GM18502 (cell line): ENCODE results near the gene MRTFA.

Experiments used
- ATAC-seq: cut with Tn5 transposase; IDR thresholded peaks from one replicate; pipeline ENCODE4 v1.9.1; 2021; ENCODE audit warnings: mild to moderate bottlenecking; ENCODE audit not compliant: unreplicated experiment, poor library complexity

The MRTFA gene

DNA sequence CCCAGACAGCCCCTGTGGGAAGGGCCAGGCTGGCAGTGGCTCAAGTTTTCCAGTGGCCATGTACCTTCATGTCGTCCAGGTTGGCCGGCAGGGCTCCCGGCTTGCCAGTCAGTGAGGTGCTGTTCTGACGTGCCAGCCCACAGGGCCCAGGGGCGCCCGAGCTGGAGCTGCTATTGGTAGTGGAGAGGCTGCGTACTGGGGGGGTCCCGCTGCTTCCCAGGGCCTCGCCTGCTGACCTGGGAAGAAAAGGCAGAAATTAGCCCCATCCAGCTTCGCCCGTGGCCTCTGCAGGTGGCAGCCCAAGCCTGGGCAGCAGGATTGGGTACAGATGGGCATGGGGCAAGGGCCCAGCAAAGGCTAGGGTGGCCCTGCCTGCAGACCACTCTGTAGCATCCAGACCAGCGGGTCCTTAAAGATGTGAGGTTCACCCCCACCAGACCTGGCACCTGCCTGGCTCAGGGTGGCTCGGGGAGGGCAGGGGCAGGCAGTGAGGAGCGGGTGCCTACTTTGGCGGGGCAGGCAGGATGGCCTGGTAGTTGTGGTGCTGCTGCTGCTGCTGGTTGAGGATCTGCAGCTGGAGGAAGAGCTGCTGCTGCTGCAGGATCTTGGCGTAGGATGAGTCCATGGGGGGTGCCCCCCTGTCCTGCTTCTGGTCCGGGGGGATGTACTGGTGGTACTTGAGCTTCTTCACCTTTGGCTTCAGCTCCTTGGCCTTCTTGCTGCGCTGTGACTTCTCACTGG, 216.0 kb downstream of the MRTFA start:
- no peak for ATAC-seq

DNA sequence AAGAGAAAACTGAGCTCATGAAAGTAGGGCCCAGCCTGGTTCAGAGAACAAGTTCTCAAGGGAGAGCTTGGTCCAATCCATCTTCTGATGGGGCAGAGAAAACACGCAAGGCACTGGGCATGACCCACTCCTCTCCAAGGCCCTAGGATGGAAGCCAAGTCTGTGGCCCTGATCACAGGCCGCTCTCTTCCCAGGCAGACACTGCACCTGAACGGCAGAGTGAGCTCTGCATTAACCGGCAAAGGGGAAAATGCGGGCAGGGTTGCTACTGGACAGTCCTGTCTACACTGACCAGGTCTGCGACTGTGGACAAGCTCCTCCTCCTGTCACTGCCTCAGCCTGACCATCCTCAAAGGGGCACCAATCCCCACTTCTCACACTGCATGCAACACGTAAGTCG, 216.8 kb downstream of the MRTFA start:
- no peak for ATAC-seq

DNA sequence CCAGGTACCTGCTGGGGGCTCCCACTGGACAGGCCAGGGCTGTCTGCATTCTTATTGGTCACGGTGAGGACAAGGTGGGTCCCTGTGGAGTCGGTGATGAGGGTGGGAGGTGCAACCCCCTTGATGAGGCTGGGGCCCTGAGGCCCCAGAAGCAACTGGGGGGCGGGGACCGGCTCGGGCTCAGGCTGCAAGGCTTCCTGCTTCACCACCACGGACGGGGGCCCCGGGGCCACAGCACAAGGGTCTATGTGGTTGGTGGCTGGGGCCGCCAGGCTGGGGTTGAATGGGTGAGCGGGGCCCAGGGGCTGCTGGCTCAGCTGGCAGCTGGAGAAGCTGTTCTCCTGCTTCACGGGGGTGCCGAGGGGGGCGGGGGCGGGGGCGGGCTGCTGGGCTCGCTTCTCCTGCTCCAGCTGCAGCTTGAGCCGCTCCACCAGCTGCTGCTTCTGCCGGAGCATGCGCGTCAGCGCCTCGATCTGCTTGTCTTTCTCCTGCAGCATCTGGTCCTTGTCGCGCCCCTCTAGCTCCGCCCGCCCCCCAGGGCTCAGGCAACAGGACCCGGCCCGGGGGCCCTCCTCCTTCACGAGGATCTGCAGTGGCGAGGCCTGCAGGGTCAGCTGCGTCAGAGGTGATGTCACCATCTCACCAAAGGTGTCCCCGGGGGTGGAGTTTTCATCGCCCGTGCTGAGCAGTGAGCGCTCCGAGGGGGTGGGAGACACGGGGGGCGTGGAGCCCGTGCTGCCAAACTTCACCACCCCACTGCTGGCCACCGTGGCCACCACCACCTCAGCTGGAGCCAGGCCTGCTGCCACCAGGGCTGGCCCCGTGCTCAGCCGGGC, 217.9 kb downstream of the MRTFA start:
- no peak for ATAC-seq

DNA sequence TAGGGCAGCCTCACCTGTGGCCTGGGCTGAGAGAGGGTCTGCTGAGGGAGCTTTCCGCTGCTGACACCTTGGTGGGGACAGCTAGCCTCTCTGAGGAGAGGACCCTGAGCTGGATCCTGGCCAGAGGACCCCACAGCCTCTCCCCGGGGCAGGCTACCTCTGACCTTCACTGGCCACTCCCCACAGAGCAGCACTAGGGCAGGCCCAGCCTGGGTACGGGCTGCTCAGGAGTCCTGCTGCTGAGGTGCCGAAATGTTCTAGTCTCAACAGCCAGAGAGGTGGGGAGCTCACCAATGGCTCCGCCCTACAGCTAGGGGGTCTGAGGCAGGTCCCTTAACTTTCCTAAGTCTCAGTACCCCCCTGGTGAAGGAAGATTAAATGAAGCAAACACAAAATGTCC, 218.6 kb downstream of the MRTFA start:
- no peak for ATAC-seq

DNA sequence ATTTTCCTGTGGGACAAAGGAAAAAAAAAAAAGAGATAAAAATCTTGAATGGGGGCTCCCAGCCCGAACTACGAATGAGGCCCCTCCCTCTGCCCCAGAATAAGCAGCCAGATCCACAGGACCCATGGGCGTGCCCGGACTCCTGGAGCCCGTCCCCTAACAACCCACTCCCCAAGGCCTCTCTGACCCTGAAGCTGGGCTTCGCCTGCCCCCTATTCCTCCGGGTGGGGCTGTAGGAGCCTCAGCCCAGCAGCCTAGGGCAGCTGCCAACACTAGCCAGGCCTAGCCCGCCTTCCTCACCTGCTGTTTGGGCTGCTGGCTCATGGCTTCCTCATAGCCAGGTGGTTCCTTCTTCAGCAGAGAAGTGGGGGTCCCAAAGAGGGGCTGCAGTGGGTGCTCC, 219.5 kb downstream of the MRTFA start:
- ATAC-seq = no peak

DNA sequence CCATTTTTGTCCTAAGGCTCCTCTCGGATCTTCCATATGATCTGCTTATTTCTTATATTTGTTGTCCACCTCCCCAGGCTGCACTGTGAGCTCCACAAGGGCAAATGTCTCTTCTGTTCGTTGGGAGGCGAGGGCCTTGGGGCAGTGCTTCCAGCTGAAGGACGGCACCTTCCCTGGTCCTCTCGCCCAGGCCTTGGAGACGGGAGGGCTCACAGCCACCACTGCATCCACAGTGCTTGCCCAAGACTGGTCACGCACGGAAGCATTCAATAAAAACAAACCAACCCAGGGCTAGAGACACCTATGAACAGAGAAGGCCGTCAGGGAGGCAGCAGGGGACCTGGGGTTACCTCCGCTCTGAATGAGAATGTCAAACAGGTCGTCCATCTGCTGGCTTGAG, 219.9 kb downstream of the MRTFA start:
- no peak for ATAC-seq

DNA sequence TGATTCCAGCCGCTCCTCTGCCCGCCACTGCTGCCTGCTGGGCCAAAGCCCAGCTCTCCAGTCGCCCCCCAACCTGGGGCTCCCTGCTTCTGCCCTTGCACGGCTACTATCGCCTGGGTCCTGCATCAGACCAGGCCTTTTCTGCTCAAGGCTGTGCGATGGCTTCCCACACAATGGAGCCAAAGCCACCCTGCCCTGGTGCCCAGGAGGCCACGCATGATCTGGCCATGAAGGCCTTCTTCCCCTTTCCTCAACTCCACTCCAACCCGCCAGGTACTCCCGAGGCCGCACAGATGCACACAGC, 220.3 kb downstream of the MRTFA start:
- ATAC-seq = no peak

DNA sequence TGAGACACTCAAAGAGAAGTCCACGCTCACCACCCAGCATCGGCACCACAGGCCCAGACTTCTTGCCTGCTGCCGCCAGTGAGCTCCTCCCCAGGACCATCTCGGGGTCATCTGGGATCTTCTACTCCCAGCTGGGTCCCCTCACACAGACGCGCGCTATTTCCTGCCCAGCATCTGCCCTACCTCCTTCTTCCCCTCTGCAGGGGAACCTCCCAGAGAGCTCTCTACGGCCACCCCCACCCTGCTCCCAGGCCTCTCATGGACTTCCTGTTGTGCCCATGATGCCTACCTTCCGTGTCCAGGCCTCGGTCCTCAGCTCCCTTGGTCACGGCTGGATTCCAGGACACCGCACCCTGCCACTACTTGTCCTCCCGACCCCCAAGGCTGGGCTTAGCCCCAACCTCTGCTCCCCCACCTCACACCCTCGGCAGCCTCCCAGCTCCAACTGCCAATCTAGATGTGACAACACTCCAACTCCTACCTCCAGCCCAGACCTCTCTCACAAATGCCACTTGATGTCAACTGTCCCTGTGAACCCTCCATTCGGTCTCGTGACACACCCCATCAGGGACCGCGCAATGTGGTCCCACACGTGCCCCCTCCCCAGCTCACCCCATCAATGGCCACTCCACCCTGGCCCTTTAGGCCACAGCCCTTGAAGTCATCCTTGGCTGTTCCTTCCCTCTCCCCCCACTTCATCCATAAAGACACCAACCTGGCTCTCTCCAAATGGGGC, 220.8 kb downstream of the MRTFA start:
- no peak for ATAC-seq

DNA sequence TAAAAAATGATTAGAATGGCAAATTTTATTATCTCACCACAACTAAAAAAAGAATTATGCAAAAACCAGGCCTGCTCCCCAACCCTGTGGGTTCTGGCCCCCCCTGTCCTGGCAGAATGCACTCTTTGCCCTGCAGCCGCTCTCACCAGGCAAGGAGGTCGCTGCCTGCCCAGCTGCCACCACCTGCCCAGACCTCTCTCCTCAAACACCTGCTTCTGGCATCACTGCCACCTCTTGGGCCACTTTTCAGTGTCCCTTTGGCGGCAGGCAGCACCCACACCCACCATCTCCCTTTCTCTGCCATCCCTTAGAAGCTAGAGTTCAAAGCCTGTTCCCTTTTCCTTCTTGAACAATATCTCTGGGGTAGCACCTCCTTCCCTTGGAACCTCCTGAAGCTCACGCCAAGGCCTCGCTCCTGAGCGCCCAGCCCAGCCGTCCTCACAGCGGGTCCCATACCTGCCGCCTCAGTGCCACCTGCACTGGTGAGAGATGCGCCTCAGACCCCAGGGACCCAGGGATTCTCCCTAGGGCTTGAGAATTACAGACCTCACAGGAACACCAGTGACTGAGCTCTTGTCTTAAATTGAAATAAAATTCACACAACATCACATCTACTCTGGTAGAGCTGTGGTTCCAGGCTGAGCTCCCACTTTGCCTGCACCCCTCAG, 221.5 kb downstream of the MRTFA start:
- no peak for ATAC-seq

DNA sequence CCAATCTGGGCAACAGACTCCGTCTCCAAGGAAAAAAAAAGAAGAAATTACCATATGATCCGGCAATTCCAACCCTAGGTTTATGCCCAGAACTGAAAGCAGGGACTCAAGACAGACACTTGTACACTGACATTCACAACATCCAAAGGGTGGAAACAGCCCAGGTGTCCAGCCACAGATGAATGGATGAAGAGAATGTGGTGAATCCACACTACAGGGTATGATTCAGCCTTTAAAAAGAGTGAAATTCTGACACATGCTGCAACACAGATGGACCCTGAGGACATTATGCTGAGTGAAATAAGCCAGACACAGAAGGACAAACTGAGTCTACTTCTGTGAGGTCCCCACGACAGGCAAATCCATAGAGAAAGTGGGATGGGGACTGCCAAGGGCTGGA, 222.2 kb downstream of the MRTFA start:
- ATAC-seq = no peak

DNA sequence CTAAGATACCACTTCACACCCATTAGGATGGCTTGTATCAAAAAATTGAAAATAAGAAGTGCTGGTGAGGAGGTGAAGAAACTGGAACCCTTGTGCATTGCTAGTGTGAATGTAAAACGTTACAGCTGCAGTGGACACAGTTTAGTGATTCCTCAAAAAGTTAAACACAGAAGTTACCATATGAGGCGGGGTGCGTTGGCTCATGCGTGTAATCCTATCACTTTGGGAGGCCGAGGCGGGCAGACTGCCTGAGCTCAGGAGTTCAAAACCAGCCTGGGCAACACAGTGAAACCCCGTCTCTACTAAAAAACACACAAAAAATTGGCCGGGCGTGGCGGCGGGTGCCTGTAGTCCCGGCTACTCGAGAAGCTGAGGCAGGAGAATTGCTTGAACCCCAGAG, 222.6 kb downstream of the MRTFA start:
- no peak for ATAC-seq

DNA sequence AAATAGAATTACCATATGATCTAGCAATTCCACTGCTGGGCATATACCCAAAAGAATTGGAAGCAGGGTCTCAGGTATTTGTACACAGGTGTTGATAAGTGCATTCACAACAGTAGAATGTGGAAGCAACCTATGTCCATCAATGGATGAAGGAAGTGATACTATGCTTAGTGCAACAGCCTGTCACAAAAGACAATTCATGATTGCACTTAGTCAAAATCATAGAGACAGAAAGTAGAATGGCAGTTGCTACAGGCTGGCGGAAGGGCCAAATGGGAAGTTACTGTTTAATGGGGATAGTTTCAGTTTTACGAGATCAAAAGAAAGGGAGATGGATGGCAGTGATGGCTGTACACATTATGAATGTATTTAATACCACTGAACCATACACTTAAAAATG, 224.1 kb downstream of the MRTFA start:
- no peak for ATAC-seq

DNA sequence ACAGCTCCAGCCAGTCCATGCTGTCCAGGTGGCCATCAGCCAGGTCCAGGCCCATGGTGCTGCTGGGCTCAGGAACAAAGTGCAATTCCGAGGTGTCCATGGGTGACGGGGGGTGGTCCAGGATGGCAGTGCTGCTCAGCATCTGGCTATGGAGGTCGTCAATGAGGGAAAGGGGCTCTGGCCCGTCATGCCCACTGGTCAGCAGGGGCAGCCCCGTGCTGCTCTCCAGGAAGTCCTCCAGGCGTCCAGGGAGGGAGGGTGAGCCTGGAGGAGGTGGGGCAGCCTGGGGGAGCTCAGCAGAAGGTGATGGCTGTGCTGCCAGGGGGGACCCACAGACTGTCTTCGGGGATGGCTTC, 225.0 kb downstream of the MRTFA start:
- no peak for ATAC-seq

DNA sequence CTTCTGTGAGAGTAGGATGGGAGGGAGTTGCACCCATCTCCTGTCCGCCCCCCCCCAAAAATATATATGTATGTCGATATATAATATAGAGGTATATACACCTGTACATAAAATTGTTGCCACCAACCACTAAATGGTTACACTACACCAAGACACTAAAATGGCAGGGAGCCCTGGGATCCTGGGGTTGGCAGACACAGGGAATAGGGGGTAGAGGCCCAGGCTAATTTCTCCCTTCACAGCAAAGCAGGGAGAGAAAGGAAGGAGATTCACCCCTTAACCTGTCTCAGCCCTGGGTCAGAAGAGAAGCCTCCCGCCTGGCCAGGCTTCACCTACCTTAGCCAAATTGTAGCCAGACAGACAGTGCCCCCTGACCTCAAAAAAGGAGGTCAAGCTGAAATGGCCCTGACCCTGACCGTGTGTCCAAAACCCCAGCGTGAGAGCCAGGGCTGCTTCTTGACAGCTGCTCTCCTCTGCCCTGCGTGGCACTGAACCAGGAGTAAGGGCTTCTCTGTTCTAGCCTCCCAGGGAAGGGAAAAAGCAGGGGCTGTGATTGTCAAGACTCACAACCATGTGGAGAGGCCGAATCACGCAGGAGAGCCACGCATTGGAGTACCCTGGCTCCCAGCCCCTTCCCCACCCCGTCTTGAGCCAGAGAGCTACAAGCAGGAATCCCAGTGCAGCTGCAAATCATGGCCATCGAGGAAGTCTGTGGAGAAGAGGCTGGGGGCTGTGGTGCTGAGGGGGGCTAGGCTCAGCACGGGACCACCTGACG, 225.6 kb downstream of the MRTFA start:
- no peak for ATAC-seq

DNA sequence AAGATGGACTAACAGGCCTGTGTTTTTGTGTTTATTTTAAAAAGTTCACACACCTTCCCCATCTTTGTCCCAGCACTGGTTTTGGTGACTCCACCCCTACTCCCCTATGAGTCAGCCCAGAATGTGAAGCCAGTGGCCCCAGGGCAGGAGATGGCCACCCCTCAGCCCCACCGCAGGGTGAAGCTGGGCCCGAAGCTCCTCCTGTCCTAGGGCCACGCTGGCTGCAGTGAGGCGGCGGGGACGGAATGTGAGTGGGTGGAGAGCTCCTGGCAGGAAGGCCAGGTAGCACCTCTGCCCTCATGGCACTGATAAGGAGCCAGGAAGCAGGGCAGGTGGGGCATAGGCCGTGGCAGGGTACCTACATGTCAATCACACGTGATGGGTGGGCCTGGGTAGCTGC, 226.2 kb downstream of the MRTFA start:
- no peak for ATAC-seq

DNA sequence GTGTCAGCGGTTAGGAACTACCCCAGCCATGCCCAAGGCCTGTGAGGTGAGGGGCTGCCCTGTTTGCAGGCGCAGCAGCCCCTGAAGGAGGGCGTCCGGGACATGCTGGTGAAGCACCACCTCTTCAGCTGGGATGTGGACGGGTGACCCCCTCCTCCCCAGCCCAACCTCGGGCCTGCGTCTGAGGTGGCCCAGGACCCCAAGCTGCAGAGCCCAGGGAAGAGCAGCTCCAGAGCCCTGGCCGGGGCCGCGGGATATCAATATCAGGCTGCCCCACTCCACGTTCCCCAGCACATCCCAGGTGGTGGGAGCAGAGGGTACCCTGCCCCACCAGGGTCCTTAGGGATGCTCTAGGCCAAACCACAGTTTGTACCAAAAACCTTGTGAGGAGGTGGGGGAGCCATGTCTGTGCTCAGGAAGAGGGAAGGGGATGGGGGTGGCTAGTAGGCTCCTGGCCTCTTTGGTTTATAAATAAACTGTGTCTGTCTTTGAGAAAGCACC, 226.9 kb downstream of the MRTFA start:
- ATAC-seq = no peak

DNA sequence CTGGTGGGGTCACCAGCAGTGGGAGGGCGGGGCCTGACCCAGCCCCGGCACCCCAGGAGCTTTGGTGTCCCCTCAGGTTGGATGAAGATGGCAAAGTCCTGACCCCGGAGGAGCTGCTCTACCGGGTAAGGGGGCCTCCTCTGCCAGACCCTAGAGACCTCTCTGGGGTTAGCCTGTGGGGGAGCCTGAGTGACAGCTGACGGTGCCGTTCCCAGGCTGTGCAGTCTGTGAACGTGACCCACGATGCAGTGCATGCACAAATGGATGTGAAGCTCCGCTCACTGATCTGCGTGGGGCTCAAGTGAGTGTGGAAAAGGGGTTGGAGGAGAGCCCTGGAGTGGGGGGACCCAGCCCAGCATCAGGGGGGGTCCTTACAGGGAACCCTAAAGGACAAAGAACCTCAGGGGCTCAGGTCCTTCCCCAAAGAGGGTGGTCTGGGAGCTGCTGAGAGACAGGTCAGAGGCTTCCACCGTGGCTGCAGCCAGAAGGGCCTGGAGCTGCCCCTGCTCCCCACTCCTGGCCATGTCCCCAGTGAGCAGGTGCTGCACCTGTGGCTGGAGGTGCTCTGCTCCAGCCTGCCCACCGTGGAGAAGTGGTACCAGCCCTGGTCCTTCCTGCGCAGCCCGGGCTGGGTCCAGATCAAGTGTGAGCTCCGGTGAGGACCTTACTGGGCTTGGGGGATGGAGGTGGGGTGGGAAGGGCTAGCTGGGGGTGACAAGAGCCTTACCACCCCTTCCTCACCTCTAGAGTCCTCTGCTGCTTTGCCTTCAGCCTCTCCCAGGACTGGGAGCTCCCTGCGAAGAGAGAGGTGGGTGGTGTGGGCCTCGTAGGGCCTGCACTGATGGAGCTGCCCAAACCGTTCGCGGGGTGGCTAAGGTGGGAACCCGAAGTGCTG, 227.6 kb downstream of the MRTFA start:
- no peak for ATAC-seq

DNA sequence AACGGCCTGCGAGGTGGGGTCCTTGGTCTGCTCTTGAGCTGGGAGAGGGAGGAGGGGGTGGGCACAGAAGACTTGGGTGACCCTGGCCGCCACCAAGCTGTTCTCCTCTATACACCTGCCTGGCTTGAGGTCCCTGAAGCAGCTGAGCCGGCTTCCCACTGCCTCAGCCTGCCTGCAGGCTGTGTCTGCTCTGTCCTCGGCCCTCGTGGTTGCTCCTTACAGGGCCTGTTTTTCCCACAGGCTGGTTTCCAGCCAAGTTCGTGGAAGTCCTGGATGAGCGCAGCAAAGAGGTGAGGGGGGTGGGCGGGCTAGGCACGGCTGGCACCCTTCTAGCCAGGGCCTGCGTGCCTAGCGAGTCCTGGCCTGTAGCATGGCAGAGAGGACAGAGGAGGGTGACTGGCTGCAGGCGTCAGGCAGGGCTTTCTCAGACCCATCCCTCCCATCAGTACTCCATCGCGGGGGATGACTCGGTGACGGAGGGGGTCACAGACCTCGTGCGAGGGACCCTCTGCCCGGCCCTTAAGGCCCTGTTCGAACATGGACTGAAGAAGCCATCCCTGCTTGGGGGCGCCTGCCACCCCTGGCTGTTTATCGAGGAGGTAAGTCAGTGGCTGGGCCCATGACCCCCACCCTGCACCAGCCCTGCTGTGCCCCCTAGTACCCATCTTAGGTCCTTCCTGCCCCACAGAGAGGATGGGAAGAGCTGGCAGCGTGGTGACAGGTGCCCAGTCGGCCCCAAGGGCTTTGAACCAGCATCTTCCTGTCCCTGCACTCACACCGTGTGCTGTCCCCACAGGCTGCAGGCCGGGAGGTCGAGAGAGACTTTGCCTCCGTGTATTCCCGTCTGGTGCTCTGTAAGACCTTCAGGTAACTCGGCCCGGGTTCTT, 228.4 kb downstream of the MRTFA start:
- ATAC-seq = no peak
